Gastrocnemius medialis (tissue), 4 donors: ENCODE results near the gene DIAPH3. TPM values are rescaled to one million over a fixed set of nuclear protein-coding genes. Genes with fewer than 3 reads are reported as not detected.

Experiments
- ATAC-seq, 2 donors: fragments of 150-250 bp; one replicate each; pipeline ENCODE4 v1.9.1; 2016
- DNase-seq, 2 donors: peaks; one replicate each; pipeline ENCODE4 v3.0.0-alpha.2; 2019
- H3K27ac ChIP-seq, 4 donors: fragments of 200-600 bp; sonication (generic); 1 replicate in 1 of 4; 2 replicates in 3 of 4; pipeline ENCODE4 v1.5.1; 2016 to 2018; ENCODE audit warnings: mild to moderate bottlenecking in 2 of 4, moderate library complexity in 1 of 4
- H3K27me3 ChIP-seq, 3 donors: fragments of 200-600 bp; sonication (generic) in 2 of 3; 1 replicate in 1 of 3; 2 replicates in 2 of 3; pipeline versions ENCODE4 v1.5.1 to v1.6.0; 2016 to 2019; ENCODE audit warnings: mild to moderate bottlenecking in 1 of 3, moderate library complexity in 1 of 3
- H3K36me3 ChIP-seq, 2 donors: fragments of 200-600 bp; sonication (generic) in 1 of 2; one replicate each; pipeline ENCODE4 v1.5.1; 2017 to 2018
- H3K4me1 ChIP-seq, 2 donors: fragments of 200-600 bp; sonication (generic) in 1 of 2; one replicate each; pipeline ENCODE4 v1.5.1; 2016 to 2017; ENCODE audit warnings: mild to moderate bottlenecking in 2 of 2
- H3K4me3 ChIP-seq, 4 donors: fragments of 200-600 bp; sonication (generic) in 3 of 4; 1 replicate in 1 of 4; 2 replicates in 3 of 4; pipeline ENCODE4 v1.5.1; 2016 to 2019; ENCODE audit warnings: mild to moderate bottlenecking in 2 of 4
- H3K9me3 ChIP-seq, 3 donors: fragments of 200-600 bp; sonication (generic) in 2 of 3; 1 replicate in 1 of 3; 2 replicates in 2 of 3; pipeline ENCODE4 v1.5.1; 2016 to 2019
- POLR2A ChIP-seq, 2 donors: fragments of 450-650 bp; IDR thresholded peaks; one replicate each; pipeline ENCODE4 v1.6.1; 2017; ENCODE audit warnings: antibody characterized with exemption in 2 of 2, mild to moderate bottlenecking in 2 of 2, moderate library complexity in 2 of 2
- in situ Hi-C, 4 donors: fragments of 200-750 bp; cut with MboI; loops; one replicate each; pipeline versions ENCODE4 v1.15.0 to v1.8.0; 2017; ENCODE audit warnings: low sequenced_read_pairs in 4 of 4
- intact Hi-C: fragments of 100-400 bp; cut with DNase I; formaldehyde crosslinking; loops from one replicate; pipeline ENCODE4 v1.15.1; 2023; ENCODE audit warnings: low total_unique reads
- total RNA-seq, 4 donors: library from RNA; depleted of rRNA; stranded (reverse); fragments of >200 nt; gene quantifications; one replicate each; pipeline versions ENCODE4 v1.1.0 to v1.2.3, GENCODE V29; 2016
- TF ChIP-seq, protein P1 (sequence below), 5 experiments: fragments of 450-650 bp in 3 of 5; fragments of 200-600 bp in 2 of 5; sonication (generic) in 2 of 5; IDR thresholded peaks in 4 of 5; conservative IDR thresholded peaks in 1 of 5; 1 replicate in 4 of 5; 2 replicates in 1 of 5; pipeline ENCODE4 v1.5.1; 2016 to 2019; ENCODE audit warnings: antibody characterized with exemption in 5 of 5, mild to moderate bottlenecking in 3 of 5, moderate library complexity in 3 of 5

The DIAPH3 gene
- total RNA-seq, 4 donors from 2014 or later: 0.13 TPM; not detected in 3

DNA sequence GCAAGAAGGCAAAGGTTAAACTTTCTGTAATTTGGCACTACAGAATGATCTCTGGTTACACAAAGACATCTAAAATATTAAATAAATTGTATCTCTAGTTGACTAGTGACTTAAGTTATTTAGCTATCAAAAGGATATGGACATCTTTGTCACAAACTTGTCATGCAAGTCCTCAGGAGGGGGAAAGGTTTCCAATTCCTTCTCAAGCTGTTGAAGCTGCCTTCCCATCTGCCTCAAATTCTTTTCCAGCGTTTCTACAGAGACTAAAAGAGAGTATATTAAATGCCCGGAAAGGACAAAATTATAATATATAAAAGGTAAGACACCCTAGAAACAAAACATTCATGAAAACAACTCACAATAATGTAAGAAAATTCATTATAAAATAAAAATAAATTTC is 324.5 kb downstream of the DIAPH3 start:
- Histone ChIP-seq H3K27ac (no peak overlapping the region), H3K36me3 (no peaks in the 10 kb centered on the region), H3K4me3 (no peak overlapping the region), H3K9me3 (no peaks in the 10 kb centered on the region), H3K4me1 (no peaks in the 10 kb centered on the region), H3K27me3 (no peaks in the 10 kb centered on the region)
- intact Hi-C loops (no loop called here), in situ Hi-C loops (no loop called here)
- ATAC-seq (no peak), DNase-seq (no peak)
- TF ChIP-seq, protein P1, sequence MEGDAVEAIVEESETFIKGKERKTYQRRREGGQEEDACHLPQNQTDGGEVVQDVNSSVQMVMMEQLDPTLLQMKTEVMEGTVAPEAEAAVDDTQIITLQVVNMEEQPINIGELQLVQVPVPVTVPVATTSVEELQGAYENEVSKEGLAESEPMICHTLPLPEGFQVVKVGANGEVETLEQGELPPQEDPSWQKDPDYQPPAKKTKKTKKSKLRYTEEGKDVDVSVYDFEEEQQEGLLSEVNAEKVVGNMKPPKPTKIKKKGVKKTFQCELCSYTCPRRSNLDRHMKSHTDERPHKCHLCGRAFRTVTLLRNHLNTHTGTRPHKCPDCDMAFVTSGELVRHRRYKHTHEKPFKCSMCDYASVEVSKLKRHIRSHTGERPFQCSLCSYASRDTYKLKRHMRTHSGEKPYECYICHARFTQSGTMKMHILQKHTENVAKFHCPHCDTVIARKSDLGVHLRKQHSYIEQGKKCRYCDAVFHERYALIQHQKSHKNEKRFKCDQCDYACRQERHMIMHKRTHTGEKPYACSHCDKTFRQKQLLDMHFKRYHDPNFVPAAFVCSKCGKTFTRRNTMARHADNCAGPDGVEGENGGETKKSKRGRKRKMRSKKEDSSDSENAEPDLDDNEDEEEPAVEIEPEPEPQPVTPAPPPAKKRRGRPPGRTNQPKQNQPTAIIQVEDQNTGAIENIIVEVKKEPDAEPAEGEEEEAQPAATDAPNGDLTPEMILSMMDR (IDR thresholded peaks at IDR 0.05 in 4 of 5, conservative IDR thresholded peaks at IDR 0.05 in 1 of 5): no peak
- no peak for TF ChIP-seq POLR2A (IDR thresholded peaks at IDR 0.05)

- Histone ChIP-seq H3K27me3 (no peaks in the 10 kb centered on the region), H3K4me1 (no peaks in the 10 kb centered on the region), H3K4me3 (no peak overlapping the region), H3K36me3 (no peaks in the 10 kb centered on the region), H3K9me3 (no peaks in the 10 kb centered on the region), H3K27ac (no peak overlapping the region)
- DNase-seq: no peak
- no peak for TF ChIP-seq POLR2A (IDR thresholded peaks at IDR 0.05)
- TF ChIP-seq, protein P1 (IDR thresholded peaks at IDR 0.05 in 4 of 5, conservative IDR thresholded peaks at IDR 0.05 in 1 of 5): no peak
- no peak for ATAC-seq
- in situ Hi-C loops: no loop called here
- intact Hi-C loops: no loop called here
Measured at GRCh38 chr13:59837101-59837500, 326.6 kb downstream of the DIAPH3 start.

GRCh38 chr13:59835569-59835968 is 328.2 kb downstream of the DIAPH3 start:
- ATAC-seq (no peak), DNase-seq (no peak)
- Histone ChIP-seq H3K36me3 (no peaks in the 10 kb centered on the region), H3K9me3 (no peaks in the 10 kb centered on the region), H3K4me1 (no peaks in the 10 kb centered on the region), H3K27me3 (no peaks in the 10 kb centered on the region), H3K4me3 (no peak overlapping the region), H3K27ac (no peak overlapping the region)
- in situ Hi-C loops (no loop called here), intact Hi-C loops (no loop called here)
- TF ChIP-seq POLR2A (IDR thresholded peaks at IDR 0.05): no peak
- TF ChIP-seq, protein P1 (IDR thresholded peaks at IDR 0.05 in 4 of 5, conservative IDR thresholded peaks at IDR 0.05 in 1 of 5): no peak

- H3K27ac ChIP-seq: no peak overlapping the region
- H3K9me3 ChIP-seq: no peaks in the 10 kb centered on the region
- ATAC-seq (no peak), DNase-seq (no peak)
- intact Hi-C loops: no loop called here
- H3K27me3 ChIP-seq: no peaks in the 10 kb centered on the region
- H3K4me1 ChIP-seq: no peaks in the 10 kb centered on the region
- in situ Hi-C loops: no loop called here
- H3K36me3 ChIP-seq: no peaks in the 10 kb centered on the region
- TF ChIP-seq, protein P1 (IDR thresholded peaks at IDR 0.05 in 4 of 5, conservative IDR thresholded peaks at IDR 0.05 in 1 of 5): no peak
- TF ChIP-seq POLR2A (IDR thresholded peaks at IDR 0.05): no peak
- no peak overlapping the region for H3K4me3 ChIP-seq
Measured at GRCh38 chr13:59834801-59835200, 328.9 kb downstream of the DIAPH3 start.

GRCh38 chr13:59829690-59830089 is 334.0 kb downstream of the DIAPH3 start:
- in situ Hi-C loops (no loop called here), intact Hi-C loops (no loop called here)
- no peaks in the 10 kb centered on the region for H3K36me3 ChIP-seq
- TF ChIP-seq, protein P1 (IDR thresholded peaks at IDR 0.05 in 4 of 5, conservative IDR thresholded peaks at IDR 0.05 in 1 of 5): no peak
- no peak for TF ChIP-seq POLR2A (IDR thresholded peaks at IDR 0.05)
- no peak overlapping the region for H3K27ac ChIP-seq
- no peaks in the 10 kb centered on the region for H3K9me3 ChIP-seq
- H3K27me3 ChIP-seq: no peaks in the 10 kb centered on the region
- no peak overlapping the region for H3K4me3 ChIP-seq
- DNase-seq (no peak), ATAC-seq (no peak)
- H3K4me1 ChIP-seq: no peaks in the 10 kb centered on the region
